CD4-positive, alpha-beta T cell treated with Interleukin-1 beta for 1 hour (primary cell): Measurements from ENCODE around the gene APOE.
"Not testable (repeated sequence)": the region's sequence is repeated elsewhere in the genome, so short reads cannot be mapped to it uniquely, and the experiment has no call there.

ENCODE experiments used
- DNase-seq, 2 donors: peaks; one replicate each; pipeline ENCODE4 v3.0.0-alpha.2; 2020 to 2022

Gene APOE

DNA sequence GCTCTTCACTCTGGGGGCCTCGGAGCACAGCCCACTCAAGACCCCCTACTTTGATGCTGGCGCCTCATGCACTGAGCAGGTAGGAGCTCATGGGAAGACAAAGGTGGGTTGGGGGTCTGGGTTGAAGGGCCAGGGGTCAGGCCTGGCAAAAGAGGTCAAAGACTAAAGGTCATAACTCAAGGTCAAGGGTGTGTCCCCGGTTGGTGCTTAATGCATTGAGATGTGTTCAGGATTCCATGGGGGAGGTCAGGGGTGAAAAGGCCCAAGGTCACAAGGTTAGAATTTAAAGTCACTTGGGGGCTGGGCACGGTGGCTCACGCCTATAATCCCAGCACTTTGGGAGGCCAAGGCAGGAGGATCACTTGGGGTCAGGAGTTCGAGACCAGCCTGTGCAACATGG lies 19.5 kb upstream of the APOE start:
- DNase-seq: no peak

DNA sequence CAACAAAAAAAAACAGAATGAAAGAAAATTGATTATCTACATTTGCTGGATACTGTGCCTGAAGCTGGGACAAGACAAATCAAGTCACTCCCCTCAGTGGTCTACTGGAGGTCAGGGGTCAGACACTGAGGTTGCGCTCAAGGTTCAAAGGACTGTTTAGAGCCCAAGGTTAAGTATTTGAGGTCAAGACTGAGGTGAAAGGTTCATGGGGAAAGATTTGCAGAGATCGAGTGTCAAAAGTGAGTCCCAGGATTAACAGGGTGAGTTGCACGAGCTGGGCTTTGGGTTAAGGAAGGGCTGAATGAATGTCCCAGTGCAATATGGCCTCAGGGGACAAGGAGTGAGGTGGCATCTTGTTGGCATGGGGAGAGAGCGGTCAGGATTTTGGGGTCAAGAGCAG lies 17.9 kb upstream of the APOE start:
- DNase-seq: no peak

GRCh38 chr19:44888335-44888734 lies 17.3 kb upstream of the APOE start:
- not testable (repeated sequence) for DNase-seq

- DNase-seq: no peak
Measured at GRCh38 chr19:44889830-44890365, 15.7 kb upstream of the APOE start.

DNA sequence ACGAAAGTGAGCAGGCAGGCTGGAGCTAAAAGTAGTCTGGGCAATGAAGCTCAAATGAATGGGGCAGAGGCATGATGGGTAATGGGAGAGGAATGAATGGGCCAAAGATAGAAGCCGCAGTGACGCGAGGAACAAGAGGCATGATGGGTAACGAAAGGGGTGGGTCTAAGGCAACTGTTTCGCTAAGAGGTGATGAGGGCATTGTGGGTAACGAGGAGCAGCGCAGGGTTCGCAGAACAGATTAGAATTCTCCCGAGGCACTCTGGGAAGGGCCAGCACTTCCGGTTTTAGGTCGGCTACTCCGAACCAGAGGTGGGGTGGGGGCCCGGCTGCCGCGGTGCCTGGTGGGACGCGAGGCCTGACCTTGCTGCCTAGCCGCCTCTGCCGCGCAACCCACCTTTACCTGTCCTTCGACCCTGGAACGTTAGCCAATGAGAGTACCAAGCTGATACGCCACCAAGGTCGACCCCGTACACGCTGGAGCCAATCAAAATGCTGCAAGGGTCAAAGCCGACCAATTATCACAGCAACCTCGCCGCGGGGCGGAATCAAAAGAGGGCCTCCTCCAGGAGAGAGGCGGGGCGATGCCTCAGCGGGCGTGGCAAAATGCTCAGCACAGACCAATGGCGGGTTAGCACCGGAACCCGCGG lies 15.1 kb upstream of the APOE start:
- DNase-seq: peak in 1 of 2 donors; percentile 100

DNA sequence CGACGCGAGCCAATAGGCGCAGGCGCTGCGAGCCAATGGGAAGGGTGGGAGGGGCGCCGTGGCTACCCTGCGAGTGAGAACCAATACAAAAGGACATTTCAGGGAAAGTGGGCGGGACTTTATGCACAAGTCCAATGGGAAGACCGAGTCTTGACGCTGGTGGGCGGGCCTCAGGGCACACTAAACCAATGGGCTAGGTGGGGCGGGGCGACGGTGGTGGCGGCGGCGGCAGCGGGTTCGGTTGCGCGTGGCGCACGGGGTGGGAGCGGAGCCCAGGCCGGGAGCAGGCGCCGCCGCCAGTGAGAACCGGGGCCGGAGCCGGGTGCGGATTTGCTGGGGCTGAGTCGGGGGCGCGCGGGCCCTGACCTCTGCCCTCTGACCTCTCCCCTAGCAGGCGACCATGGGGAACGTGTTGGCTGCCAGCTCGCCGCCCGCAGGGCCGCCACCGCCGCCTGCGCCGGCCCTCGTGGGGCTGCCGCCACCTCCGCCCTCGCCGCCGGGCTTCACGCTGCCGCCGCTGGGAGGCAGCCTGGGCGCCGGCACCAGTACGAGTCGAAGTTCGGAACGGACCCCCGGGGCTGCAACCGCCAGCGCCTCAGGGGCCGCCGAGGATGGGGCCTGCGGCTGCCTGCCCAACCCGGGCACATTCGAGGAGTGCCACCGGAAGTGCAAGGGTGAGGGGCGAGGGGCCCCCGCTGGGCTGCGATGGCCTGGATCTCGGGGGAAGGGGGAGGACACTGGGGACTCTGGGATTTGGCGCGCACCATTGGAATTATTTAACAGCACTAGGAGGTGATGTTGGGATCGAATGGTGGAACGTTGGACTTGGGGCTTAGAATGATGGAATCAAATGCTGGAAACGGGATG lies 14.3 kb upstream of the APOE start, which contains the start of gene TOMM40:
TSS of gene TOMM40 (plus strand) at position 239 of the 867 bp plus-strand sequence. CDS start at position 401, 162 bp downstream.
- peak in 1 of 2 donors; percentile 100 for DNase-seq

- DNase-seq: no peak
Measured at GRCh38 chr19:44892932-44893331, 12.7 kb upstream of the APOE start.

DNA sequence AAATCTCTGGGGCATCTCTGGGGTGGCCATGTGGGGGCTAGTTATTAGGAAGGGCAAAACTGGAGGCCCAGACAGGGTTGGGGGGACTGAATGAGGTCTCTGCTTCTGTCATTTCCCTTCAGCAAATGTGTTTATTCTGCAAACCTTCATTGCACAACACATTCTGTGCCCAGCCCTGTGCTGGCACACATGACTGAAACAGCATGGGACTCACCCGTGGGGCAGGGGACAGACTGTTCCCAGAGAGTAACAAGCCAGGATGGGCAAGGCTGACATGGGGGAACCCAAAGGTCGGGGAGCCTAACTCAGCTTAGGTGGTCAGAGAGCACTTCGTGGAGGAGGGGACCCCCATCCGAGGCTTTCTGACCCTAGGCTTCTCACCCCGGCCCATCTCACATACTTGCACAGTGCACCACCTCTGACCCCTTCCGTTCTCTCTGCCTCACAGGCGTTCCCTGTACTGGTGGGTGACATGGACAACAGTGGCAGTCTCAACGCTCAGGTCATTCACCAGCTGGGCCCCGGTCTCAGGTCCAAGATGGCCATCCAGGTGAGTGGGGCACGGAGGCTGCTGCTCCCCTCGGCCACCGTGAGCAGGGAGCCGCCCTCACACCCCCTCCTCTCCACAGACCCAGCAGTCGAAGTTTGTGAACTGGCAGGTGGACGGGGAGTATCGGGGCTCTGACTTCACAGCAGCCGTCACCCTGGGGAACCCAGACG lies 12.1 kb upstream of the APOE start:
- no peak for DNase-seq

DNA sequence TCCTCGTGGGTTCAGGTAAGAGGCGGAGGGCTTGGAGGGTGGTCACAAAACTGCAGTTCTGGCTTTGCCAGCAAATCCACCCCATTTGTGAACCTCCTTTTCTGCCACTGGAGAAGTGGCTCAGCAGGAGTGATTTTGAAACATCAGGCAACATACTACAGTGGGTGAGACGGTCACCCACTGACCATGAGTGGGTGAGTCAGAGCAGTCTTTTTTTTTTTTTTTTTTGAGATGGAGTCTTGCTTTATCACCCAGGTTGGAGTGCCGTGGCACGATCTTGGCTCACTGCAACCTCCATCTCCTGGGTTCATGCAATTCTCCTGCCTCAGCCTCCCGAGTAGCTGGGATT lies 11.6 kb upstream of the APOE start:
- no peak for DNase-seq

DNA sequence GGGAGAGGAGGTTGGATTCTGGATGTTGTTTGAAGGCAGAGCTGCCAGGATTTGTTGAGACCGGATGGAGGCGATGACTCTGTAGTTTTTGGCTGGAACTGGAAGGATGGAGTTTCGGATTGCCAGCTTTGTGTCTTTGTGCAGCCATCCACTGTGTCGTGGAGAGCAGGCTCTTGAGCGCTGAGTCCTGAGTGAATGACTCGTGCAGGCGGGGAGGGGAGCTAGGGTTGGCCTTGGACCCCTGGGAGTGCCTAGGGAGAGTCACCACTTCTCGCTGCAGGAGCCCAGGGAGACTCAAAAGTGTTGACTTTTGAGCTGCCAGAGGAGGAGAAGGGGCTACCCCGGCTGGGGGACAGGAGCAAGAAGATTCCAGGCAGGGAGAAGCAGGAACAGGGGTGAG lies 10.7 kb upstream of the APOE start:
- DNase-seq: no peak

GRCh38 chr19:44897835-44898234 lies 7.8 kb upstream of the APOE start:
- no peak for DNase-seq

DNA sequence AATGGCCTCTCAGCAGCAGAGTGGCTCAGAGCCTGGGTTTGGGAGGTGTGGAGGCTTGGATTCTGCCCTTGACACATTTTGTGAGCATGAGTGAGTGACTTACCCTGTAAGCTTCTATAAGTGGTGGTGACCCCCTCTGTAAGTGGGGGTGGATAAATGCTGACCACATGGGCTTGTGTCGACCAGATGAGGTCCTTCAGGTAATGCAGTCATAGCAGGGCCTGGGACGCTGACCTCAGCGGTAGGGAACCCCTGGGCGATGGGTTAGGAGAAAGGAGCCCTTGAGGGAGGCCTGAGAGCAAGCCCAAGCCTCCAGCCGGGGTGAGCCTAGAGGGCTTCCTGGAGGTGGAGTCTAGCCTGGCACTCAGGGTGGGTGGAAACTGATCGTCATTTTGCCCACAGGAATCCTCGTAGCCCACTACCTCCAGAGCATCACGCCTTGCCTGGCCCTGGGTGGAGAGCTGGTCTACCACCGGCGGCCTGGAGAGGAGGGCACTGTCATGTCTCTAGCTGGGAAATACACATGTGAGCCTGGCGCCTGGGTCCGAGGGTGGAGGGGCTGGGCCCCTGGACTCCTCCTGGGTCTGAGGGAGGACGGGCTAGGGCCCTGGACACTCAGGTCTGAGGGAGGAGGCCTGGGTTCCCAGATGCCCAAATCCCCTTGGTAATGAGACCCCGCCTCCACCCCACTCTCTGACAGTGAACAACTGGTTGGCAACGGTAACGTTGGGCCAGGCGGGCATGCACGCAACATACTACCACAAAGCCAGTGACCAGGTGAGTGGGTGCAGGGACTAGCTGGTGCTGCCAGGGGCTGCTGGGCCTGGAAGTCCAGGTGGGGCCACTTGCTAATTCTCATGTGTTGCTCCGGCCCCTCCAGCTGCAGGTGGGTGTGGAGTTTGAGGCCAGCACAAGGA lies 5.0 kb upstream of the APOE start:
- DNase-seq: no peak

GRCh38 chr19:44903216-44903601 lies 2.4 kb upstream of the APOE start:
- DNase-seq: no peak

DNA sequence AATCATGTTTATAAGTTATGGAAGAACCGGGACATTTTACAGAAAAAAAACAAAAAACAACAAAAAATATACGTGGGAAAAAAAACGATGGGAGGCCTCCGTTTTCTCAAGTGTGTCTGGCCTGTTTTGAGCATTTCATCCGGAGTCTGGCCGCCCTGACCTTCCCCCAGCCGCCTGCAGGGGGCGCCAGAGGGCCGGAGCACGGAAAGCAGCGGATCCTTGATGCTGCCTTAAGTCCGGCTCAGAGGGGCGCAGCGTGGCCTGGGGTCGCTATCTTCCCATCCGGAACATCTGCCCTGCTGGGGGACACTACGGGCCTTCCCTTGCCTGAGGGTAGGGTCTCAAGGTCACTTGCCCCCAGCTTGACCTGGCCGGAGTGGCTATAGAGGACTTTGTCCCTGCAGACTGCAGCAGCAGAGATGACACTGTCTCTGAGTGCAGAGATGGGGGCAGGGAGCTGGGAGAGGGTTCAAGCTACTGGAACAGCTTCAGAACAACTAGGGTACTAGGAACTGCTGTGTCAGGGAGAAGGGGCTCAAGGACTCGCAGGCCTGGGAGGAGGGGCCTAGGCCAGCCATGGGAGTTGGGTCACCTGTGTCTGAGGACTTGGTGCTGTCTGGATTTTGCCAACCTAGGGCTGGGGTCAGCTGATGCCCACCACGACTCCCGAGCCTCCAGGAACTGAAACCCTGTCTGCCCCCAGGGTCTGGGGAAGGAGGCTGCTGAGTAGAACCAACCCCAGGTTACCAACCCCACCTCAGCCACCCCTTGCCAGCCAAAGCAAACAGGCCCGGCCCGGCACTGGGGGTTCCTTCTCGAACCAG lies 1.8 kb upstream of the APOE start:
- DNase-seq: peak; percentile 60 to 71

DNA sequence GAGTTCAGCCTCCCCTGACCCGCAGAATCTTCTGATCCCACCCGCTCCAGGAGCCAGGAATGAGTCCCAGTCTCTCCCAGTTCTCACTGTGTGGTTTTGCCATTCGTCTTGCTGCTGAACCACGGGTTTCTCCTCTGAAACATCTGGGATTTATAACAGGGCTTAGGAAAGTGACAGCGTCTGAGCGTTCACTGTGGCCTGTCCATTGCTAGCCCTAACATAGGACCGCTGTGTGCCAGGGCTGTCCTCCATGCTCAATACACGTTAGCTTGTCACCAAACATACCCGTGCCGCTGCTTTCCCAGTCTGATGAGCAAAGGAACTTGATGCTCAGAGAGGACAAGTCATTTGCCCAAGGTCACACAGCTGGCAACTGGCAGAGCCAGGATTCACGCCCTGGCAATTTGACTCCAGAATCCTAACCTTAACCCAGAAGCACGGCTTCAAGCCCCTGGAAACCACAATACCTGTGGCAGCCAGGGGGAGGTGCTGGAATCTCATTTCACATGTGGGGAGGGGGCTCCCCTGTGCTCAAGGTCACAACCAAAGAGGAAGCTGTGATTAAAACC lies 1.1 kb upstream of the APOE start:
- DNase-seq: no peak

DNA sequence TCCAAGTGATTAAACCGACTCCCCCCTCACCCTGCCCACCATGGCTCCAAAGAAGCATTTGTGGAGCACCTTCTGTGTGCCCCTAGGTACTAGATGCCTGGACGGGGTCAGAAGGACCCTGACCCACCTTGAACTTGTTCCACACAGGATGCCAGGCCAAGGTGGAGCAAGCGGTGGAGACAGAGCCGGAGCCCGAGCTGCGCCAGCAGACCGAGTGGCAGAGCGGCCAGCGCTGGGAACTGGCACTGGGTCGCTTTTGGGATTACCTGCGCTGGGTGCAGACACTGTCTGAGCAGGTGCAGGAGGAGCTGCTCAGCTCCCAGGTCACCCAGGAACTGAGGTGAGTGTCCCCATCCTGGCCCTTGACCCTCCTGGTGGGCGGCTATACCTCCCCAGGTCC lies 2.0 kb downstream of the APOE start:
- DNase-seq: no peak

DNA sequence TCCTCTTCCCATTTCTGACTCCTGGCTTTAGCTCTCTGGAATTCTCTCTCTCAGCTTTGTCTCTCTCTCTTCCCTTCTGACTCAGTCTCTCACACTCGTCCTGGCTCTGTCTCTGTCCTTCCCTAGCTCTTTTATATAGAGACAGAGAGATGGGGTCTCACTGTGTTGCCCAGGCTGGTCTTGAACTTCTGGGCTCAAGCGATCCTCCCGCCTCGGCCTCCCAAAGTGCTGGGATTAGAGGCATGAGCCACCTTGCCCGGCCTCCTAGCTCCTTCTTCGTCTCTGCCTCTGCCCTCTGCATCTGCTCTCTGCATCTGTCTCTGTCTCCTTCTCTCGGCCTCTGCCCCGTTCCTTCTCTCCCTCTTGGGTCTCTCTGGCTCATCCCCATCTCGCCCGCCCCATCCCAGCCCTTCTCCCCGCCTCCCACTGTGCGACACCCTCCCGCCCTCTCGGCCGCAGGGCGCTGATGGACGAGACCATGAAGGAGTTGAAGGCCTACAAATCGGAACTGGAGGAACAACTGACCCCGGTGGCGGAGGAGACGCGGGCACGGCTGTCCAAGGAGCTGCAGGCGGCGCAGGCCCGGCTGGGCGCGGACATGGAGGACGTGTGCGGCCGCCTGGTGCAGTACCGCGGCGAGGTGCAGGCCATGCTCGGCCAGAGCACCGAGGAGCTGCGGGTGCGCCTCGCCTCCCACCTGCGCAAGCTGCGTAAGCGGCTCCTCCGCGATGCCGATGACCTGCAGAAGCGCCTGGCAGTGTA lies 2.7 kb downstream of the APOE start:
- no peak for DNase-seq

DNA sequence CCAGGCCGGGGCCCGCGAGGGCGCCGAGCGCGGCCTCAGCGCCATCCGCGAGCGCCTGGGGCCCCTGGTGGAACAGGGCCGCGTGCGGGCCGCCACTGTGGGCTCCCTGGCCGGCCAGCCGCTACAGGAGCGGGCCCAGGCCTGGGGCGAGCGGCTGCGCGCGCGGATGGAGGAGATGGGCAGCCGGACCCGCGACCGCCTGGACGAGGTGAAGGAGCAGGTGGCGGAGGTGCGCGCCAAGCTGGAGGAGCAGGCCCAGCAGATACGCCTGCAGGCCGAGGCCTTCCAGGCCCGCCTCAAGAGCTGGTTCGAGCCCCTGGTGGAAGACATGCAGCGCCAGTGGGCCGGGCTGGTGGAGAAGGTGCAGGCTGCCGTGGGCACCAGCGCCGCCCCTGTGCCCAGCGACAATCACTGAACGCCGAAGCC lies 3.3 kb downstream of the APOE start:
- no peak for DNase-seq

DNA sequence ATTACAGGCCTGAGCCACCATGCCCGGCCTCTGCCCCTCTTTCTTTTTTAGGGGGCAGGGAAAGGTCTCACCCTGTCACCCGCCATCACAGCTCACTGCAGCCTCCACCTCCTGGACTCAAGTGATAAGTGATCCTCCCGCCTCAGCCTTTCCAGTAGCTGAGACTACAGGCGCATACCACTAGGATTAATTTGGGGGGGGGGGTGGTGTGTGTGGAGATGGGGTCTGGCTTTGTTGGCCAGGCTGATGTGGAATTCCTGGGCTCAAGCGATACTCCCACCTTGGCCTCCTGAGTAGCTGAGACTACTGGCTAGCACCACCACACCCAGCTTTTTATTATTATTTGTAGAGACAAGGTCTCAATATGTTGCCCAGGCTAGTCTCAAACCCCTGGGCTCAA lies 4.2 kb downstream of the APOE start:
- no peak for DNase-seq

DNA sequence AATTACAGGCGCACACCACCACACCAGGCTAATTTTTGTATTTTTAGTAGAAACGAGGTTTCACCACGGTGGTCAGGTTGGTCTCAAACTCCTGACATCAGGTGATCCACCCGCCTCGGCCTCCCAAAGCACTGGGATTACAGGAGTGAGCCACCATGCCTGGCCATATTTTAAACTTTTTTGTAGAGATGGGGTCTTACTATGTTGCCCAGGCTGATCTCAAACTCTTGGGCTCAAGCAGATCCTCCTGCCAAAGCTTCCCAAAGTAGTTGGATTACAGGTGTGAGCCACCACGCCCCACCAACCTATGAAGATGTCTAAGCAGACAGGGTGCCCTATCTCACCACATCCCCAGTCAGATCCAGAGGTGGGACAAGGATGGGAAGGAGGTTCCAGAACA lies 6.3 kb downstream of the APOE start:
- DNase-seq: not testable (repeated sequence)
